Erythroblast (primary cell): Measurements from ENCODE around the gene VKORC1L1.

Experiments used
- GATA1 ChIP-seq: IDR thresholded peaks from 2 replicates; pipeline ENCODE4 v1.6.1; 2011; ENCODE audit warnings: low read depth, mild to moderate bottlenecking, control low read depth, low read length, moderate library complexity
- POLR2A ChIP-seq: IDR thresholded peaks from 2 replicates; pipeline ENCODE4 v1.6.1; 2011; ENCODE audit warnings: mild to moderate bottlenecking, low read length

DNA sequence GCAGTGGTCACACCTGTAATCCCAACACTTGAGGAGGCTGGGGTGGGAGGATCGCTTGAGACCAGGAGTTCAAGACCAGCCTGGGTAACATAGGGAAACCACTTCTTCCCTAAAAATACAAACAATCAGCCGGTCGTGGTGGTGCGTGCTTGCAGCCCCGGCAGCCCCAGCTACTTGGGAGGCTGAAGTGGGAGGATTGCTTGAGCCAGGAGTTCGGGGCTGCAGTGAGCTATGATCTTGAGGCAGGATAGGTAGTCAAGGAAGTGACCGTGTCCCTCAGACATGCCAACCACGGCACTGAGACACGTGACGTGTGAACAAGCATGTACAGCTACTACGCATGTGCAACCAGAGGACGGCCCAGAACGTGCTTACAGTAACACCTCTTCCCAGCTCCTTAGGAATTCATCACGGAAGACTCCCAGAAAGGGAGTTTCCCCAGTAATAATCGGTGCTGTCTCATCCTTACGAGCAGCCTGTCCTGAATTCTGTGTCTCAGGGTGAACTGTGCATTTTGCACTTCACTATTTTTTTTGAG is 103.9 kb downstream of the VKORC1L1 start:
- TF ChIP-seq POLR2A, result no peak
- no peak for TF ChIP-seq GATA1
